NB4 (cell line): ENCODE measurements around the gene TPM1.

Source experiments
- DNase-seq: peaks from one replicate; pipeline ENCODE4 v3.0.0; 2010; ENCODE audit warnings: low read depth
- H3K4me3 ChIP-seq: one replicate; pipeline ENCODE4 v1.5.1; 2011; ENCODE audit warnings: mild to moderate bottlenecking, low read depth, low read length, moderate library complexity
- MYC ChIP-seq: IDR thresholded peaks from 2 replicates; pipeline ENCODE4 v1.6.1; 2011; ENCODE audit warnings: low read depth, low read length
- POLR2A ChIP-seq: IDR thresholded peaks from 2 replicates; pipeline ENCODE4 v1.6.1; 2011; ENCODE audit warnings: mild to moderate bottlenecking; ENCODE audit not compliant: insufficient read length; ENCODE audit errors: extremely low read depth
- TF ChIP-seq, protein P1 (sequence below): IDR thresholded peaks from 2 replicates; pipeline ENCODE4 v1.6.1; 2011; ENCODE audit warnings: low read depth, low read length
- TF ChIP-seq, protein P2 (sequence below): IDR thresholded peaks from one replicate; pipeline ENCODE4 v1.5.1; 2012; ENCODE audit warnings: low read depth, low read length

Gene TPM1

GRCh38 chr15:63035253-63035652, 7.3 kb upstream of the TPM1 start:
- TF ChIP-seq POLR2A (no peak), MYC (no peak)
- TF ChIP-seq, protein P1, sequence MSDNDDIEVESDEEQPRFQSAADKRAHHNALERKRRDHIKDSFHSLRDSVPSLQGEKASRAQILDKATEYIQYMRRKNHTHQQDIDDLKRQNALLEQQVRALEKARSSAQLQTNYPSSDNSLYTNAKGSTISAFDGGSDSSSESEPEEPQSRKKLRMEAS: no peak
- DNase-seq: no peak
- H3K4me3 ChIP-seq: no peak overlapping the region

- no peak for TF ChIP-seq MYC
- no peak for TF ChIP-seq POLR2A
- TF ChIP-seq, protein P2, sequence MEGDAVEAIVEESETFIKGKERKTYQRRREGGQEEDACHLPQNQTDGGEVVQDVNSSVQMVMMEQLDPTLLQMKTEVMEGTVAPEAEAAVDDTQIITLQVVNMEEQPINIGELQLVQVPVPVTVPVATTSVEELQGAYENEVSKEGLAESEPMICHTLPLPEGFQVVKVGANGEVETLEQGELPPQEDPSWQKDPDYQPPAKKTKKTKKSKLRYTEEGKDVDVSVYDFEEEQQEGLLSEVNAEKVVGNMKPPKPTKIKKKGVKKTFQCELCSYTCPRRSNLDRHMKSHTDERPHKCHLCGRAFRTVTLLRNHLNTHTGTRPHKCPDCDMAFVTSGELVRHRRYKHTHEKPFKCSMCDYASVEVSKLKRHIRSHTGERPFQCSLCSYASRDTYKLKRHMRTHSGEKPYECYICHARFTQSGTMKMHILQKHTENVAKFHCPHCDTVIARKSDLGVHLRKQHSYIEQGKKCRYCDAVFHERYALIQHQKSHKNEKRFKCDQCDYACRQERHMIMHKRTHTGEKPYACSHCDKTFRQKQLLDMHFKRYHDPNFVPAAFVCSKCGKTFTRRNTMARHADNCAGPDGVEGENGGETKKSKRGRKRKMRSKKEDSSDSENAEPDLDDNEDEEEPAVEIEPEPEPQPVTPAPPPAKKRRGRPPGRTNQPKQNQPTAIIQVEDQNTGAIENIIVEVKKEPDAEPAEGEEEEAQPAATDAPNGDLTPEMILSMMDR: no peak
- TF ChIP-seq, protein P1: no peak
- DNase-seq: no peak
- H3K4me3 ChIP-seq: no peak overlapping the region
Observed at GRCh38 chr15:63035977-63036376, 6.6 kb upstream of the TPM1 start.

GRCh38 chr15:63037976-63038720, 4.4 kb upstream of the TPM1 start:
- H3K4me3 ChIP-seq: no peak overlapping the region
- no peak for DNase-seq
- TF ChIP-seq, protein P2: no peak
- TF ChIP-seq MYC: no peak
- TF ChIP-seq, protein P1: no peak
- TF ChIP-seq POLR2A: no peak

GRCh38 chr15:63038926-63039673, 3.4 kb upstream of the TPM1 start:
- no peak for DNase-seq
- TF ChIP-seq, protein P1: no peak
- TF ChIP-seq MYC (no peak), POLR2A (no peak)
- TF ChIP-seq, protein P2: no peak
- no peak overlapping the region for H3K4me3 ChIP-seq

DNA sequence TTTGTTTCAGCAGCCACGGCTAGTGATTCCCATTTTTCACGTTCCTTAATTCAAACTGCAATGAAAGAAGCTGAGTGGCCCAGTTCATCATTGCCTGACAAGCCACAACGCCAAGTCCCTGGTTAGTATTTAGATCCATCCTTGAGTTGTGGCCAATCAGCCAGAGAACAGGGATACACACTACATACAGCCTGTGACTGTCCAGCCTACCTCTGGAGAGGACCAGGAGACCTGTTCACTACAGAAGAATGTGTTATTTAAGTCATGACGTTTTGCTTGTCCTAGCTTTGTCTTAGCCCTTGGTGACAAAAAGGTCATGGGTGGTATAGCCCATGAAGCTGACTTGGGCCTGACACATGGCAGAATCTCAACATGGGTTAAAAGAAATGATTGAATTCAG, 2.7 kb upstream of the TPM1 start:
- no peak for DNase-seq
- H3K4me3 ChIP-seq: no peak overlapping the region
- TF ChIP-seq, protein P1: no peak
- no peak for TF ChIP-seq MYC
- TF ChIP-seq, protein P2: no peak
- TF ChIP-seq POLR2A: no peak

GRCh38 chr15:63040509-63040908, 2.0 kb upstream of the TPM1 start:
- H3K4me3 ChIP-seq: no peak overlapping the region
- TF ChIP-seq POLR2A (no peak), MYC (no peak)
- TF ChIP-seq, protein P2: no peak
- TF ChIP-seq, protein P1: no peak
- DNase-seq: no peak
